Measurements from ENCODE around the gene TGFBI. TPM values are rescaled to one million over a fixed set of nuclear protein-coding genes. Genes with fewer than 3 reads are reported as not detected.
"Not testable (repeated sequence)": the region's sequence is repeated elsewhere in the genome, so short reads cannot be mapped to it uniquely, and the experiment has no call there.

TGFBI gene
- total RNA-seq, 1 donor from 2014 or later = 47.6 TPM

- DNase-seq (no peak), ATAC-seq (no peak)
- intact Hi-C loops (cut with micrococcal nuclease) = no loop called here
These were observed 10.4 kb downstream of the TGFBI start for GRCh38 chr5:136039202-136039601.

DNA sequence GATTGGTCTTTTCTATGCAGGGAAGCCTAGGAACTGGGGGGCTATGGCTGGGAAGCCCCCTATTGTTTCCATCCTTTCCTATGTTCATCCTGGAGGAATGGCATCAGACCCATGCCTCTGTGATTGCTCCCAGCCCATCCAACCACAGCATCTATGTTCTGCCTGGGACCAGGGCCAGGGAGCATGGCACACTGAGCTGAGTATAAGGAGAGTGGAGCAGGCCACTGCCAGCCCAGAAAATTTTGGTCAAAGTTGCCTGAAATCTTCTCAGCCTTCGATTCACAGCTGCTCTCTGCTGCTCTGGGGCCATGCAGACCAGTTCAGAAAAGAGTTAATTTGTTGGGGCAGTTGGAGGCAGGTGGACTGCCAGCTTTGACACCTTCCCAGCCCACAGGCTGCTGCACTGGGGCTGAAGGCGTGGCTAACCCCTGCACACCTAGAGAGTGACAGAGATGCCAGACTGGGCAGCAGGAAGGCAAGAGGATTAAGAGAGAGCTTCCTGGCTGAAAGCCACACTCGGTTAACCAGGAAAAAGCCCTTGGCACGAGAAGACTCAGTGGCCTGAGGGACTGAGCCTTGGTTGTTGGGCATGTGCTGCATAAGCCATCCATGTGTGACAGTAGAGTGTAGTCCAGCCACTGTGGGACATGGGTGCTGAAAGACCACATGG lies 12.1 kb downstream of the TGFBI start:
- intact Hi-C loops (cut with micrococcal nuclease) = no loop called here
- ATAC-seq (peak; percentile 5), DNase-seq (no peak)

DNA sequence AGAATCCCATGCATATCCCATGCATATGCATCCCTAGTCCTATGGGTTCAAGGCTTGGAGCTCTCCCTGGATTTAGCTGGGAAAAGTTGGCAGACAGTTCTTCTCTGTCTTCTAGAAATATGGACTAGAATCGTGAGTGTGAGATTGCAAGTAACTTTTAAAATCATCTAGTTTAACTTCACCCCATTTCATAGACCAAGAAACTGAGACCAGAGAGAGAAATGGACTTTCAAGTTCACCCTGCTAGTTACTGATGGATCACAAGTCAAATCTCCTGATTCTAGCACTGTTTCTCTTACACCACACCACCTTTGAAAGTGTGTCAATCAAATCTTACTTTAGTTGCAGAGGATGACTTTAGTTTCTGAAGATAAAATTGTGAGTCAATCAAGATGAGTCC lies 13.4 kb downstream of the TGFBI start:
- no peak for ATAC-seq
- DNase-seq = no peak
- intact Hi-C loops (cut with micrococcal nuclease) = no loop called here

DNA sequence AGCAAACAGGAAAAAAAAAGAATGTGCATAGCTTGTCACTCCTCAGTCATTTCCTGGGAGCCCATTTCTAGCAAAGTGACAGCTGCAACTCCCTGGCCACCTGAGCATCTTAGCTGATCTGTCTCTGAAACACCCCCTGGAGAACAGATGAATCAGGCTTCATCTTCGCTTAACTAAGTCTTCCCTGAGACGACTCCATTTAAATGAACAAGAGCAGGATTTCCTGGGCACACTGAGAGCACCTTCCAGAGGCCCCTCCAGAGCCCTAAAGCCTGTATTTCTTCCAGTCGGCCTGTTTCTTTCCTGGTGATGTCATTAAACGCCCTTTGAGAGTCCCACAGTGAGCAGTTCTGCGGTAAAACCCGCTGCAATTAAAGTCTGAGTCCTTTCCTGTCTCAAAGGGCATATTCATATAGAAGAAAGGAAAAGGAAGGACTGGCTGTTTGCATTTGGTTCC lies 13.9 kb downstream of the TGFBI start:
- ATAC-seq = no peak

GRCh38 chr5:136043551-136043950 lies 14.8 kb downstream of the TGFBI start:
- ATAC-seq = peak; percentile 81
- intact Hi-C loops (cut with micrococcal nuclease) = no loop called here
- no peak for DNase-seq

More for the DNA sequence above, 13.9 kb downstream of the TGFBI start:
- intact Hi-C loops (cut with micrococcal nuclease) = no loop called here
- DNase-seq = no peak

- ATAC-seq (peak; percentile 8), DNase-seq (no peak)
- intact Hi-C loops (cut with micrococcal nuclease) = no loop called here
These were observed 15.3 kb downstream of the TGFBI start for GRCh38 chr5:136043968-136044610.

GRCh38 chr5:136045026-136045425 lies 16.2 kb downstream of the TGFBI start:
- DNase-seq; ATAC-seq; intact Hi-C loops (cut with micrococcal nuclease): not testable (repeated sequence)

DNA sequence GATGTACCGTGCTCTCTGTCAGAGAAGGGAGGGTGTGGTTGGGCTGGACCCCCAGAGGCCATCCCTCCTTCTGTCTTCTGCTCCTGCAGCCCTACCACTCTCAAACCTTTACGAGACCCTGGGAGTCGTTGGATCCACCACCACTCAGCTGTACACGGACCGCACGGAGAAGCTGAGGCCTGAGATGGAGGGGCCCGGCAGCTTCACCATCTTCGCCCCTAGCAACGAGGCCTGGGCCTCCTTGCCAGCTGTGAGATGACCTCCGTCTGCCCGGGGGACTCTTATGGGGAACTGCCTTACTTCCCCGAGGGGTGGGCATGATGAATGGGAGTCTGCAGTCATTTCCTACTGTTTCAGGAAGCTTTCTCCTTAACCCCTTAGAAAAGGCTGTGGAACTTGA lies 17.5 kb downstream of the TGFBI start:
- DNase-seq (no peak), ATAC-seq (no peak)
- intact Hi-C loops (cut with micrococcal nuclease) = no loop called here

DNA sequence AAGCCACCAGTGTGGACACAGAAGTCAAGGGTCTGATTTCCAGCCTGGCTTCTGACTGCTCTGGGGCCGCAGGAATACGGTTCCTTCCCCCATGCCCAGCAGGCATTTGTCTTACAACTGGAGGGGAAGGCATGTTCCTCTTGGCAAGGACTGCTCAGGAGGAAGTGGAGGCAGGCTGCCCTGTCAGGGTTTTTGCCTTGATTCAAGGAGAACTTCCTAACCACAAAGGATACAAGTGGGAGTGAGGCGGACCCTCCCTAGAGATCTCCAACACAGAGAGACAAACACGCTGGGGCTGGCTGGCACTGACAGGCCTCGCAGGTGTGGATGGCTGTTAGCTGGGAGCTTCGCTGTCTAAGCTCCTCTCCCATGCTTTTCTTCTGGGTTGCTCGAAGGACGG lies 19.1 kb downstream of the TGFBI start:
- DNase-seq (peak; percentile 56), ATAC-seq (peak; percentile 61)
- intact Hi-C loops (cut with micrococcal nuclease) = no loop called here

GRCh38 chr5:136048966-136049365 lies 20.2 kb downstream of the TGFBI start:
- intact Hi-C loops (cut with micrococcal nuclease) = no loop called here
- DNase-seq (no peak), ATAC-seq (no peak)

- intact Hi-C loops (cut with micrococcal nuclease) = no loop called here
- ATAC-seq (no peak), DNase-seq (no peak)
These were observed 22.9 kb downstream of the TGFBI start for GRCh38 chr5:136051486-136052220.

- DNase-seq (no peak), ATAC-seq (no peak)
- intact Hi-C loops (cut with micrococcal nuclease) = no loop called here
These were observed 24.0 kb downstream of the TGFBI start for GRCh38 chr5:136052692-136053335.

DNA sequence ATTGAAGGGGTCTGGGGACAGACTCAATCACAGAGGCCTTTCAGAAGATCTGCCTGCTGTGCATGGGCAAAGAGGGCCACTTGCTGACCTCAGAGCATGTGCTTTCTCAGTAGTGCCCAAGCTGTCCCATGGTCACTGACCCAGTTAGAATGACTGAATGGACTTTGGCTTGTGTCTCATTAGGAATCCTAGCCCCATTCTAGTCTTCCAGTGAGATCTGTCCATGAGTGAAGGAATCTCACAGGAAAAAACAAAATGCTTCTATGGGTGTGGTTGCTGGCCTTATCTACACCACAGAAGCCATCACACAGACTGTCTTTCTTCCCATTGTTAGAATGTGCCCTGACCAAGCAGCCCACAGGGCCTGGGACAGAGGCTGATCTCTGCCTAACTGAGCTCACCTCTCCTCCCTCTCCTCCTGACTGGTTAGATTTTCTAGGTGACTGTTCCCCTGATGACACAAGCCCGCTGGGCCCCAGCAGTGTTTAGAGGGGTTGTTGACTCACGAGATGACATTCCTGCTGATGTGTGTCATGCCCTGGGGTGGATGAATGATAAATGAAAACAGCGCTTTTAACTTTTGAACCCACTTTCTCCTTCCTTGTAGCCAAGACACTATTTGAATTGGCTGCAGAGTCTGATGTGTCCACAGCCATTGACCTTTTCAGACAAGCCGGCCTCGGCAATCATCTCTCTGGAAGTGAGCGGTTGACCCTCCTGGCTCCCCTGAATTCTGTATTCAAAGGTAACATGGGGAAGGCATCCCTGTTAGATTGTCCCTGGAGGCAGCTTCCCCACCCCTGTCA lies 24.8 kb downstream of the TGFBI start:
- DNase-seq = no peak
- intact Hi-C loops (cut with micrococcal nuclease) = no loop called here
- ATAC-seq = peak; percentile 26

DNA sequence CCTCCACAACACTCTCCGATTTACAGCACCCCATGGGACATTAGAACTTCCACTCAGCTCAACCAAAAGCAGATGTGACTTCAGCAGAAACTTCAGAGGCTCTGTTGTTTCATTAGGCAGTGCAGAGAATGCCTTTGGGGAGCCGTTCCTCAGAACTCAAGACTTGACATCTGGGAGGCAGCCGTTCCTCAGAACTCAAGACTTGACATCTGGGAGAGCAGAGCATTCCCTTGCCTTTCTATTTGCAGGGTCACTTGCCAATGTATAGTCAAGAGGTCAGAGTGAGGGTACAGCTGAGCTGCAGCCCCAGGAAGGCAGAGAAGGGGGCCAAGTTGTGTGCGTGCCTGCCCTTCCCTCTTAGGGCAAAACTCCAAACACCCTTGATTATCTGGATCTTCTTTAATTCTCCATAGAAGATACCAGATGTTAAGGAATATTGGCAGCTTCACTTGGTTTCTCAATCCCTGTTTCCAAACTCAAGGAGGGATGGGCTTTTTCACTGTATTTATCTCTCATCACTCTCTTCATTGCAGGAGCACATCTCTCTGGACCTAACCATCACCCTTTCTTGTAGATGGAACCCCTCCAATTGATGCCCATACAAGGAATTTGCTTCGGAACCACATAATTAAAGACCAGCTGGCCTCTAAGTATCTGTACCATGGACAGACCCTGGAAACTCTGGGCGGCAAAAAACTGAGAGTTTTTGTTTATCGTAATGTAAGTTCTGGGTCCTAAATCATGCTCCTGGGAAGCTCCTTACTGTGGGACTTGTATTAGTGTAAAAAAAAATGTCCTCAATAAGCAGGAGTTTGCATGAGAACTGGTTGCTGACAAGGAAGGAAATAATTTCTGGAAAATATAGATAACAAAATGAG lies 25.6 kb downstream of the TGFBI start:
- DNase-seq = no peak
- peak; percentile 59 for ATAC-seq
- intact Hi-C loops (cut with micrococcal nuclease) = no loop called here

- intact Hi-C loops (cut with micrococcal nuclease) = no loop called here
- DNase-seq = no peak
- no peak for ATAC-seq
These were observed 27.0 kb downstream of the TGFBI start for GRCh38 chr5:136055612-136056309.

DNA sequence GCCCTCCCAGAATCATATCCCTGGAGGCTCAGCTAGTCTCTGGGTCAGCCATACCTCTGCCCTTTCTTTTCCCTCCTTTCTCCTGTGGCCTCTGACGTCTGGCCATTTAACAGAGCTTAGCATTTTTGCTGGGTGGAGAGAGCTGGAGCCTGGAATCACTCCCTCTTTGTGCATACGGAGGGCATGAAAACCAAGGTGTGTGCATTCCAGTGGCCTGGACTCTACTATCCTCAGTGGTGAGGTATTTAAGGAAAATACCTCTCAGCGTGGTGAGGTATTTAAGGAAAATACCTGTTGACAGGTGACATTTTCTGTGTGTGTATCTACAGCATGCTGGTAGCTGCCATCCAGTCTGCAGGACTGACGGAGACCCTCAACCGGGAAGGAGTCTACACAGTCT lies 27.5 kb downstream of the TGFBI start:
- ATAC-seq = no peak
- intact Hi-C loops (cut with micrococcal nuclease) = no loop called here
- no peak for DNase-seq

DNA sequence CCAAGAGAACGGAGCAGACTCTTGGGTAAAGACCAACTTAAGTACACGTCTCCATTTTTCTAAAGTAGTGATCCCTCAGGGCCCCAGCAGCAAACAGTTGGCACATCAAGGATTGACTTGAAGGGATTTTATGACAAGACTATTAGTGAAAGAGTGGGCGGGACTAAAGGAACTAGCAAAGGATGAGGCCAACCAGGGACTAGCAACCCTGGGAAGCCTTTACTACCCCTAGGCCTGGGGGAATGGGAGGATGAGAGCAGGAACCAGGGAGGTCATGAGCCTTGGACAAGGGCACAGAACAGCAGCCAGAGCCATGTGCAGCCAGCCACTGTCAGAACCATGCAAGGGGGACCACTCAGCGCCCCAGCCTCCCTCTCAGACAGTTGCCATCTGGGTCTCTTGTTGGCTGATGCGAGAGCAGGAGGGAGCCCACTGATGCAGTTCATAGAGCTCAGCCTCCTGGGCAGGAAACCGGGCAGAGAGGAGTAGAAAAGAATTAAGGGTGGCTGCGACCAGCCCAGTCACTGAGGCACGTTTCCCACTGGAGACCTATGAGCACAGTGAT lies 28.1 kb downstream of the TGFBI start:
- intact Hi-C loops (cut with micrococcal nuclease) = no loop called here
- ATAC-seq (no peak), DNase-seq (no peak)

All from left ventricle myocardium superior (tissue), 1 donor.